Measurements from ENCODE around the gene SDK2. TPM values are rescaled to one million over a fixed set of nuclear protein-coding genes. Genes with fewer than 3 reads are reported as not detected.

SDK2 gene
- total RNA-seq, 2 donors from 2014 or later: 16.5 to 26.3 TPM

- no peak overlapping the region for H3K4me3 ChIP-seq
- no peak for DNase-seq (ENCODE audit: low spot score)
- no peak overlapping the region for H3K27ac ChIP-seq
- H3K36me3 ChIP-seq: no peaks in the 10 kb centered on the region
- H3K9me3 ChIP-seq: no peaks in the 10 kb centered on the region
- 91% methylated on average over 5 of the region's 5 CpGs for WGBS
- H3K4me1 ChIP-seq (replicated peaks): no peaks in the 10 kb centered on the region
- intact Hi-C loops (cut with DNase I): no loop called here
- no peaks in the 10 kb centered on the region for H3K27me3 ChIP-seq (replicated peaks; ENCODE audit: insufficient read depth)
- TF ChIP-seq POLR2A (IDR thresholded peaks at IDR 0.05): no peak
- TF ChIP-seq CTCF (IDR thresholded peaks at IDR 0.05): no peak
- TF ChIP-seq POLR2AphosphoS5 (IDR thresholded peaks at IDR 0.05): no peak
These were observed 132.5 kb downstream of the SDK2 start for GRCh38 chr17:73511719-73512115.

GRCh38 chr17:73510981-73511718 lies 133.1 kb downstream of the SDK2 start:
- no peak for TF ChIP-seq CTCF (IDR thresholded peaks at IDR 0.05)
- no peak for TF ChIP-seq POLR2AphosphoS5 (IDR thresholded peaks at IDR 0.05)
- no peak for TF ChIP-seq POLR2A (IDR thresholded peaks at IDR 0.05)
- no peaks in the 10 kb centered on the region for H3K4me1 ChIP-seq (replicated peaks)
- WGBS: 64% methylated on average over 22 of the region's 22 CpGs
- no peak overlapping the region for H3K4me3 ChIP-seq
- no peaks in the 10 kb centered on the region for H3K9me3 ChIP-seq
- H3K27me3 ChIP-seq (replicated peaks; ENCODE audit: insufficient read depth): no peaks in the 10 kb centered on the region
- no peak for DNase-seq (ENCODE audit: low spot score)
- intact Hi-C loops (cut with DNase I): no loop called here
- no peaks in the 10 kb centered on the region for H3K36me3 ChIP-seq
- no peak overlapping the region for H3K27ac ChIP-seq

- Histone ChIP-seq H3K4me1 (replicated peaks) (no peaks in the 10 kb centered on the region), H3K4me3 (no peak overlapping the region), H3K9me3 (no peaks in the 10 kb centered on the region), H3K36me3 (no peaks in the 10 kb centered on the region), H3K27me3 (replicated peaks; ENCODE audit: insufficient read depth) (no peaks in the 10 kb centered on the region), H3K27ac (no peak overlapping the region)
- 84% methylated on average over 17 of the region's 17 CpGs for WGBS
- DNase-seq (ENCODE audit: low spot score): no peak
- intact Hi-C loops (cut with DNase I): no loop called here
- no peak for TF ChIP-seq POLR2AphosphoS5 (IDR thresholded peaks at IDR 0.05)
- no peak for TF ChIP-seq CTCF (IDR thresholded peaks at IDR 0.05)
- TF ChIP-seq POLR2A (IDR thresholded peaks at IDR 0.05): no peak
These were observed 135.2 kb downstream of the SDK2 start for GRCh38 chr17:73508931-73509605.

- intact Hi-C loops (cut with DNase I): no loop called here
- H3K27me3 ChIP-seq (replicated peaks; ENCODE audit: insufficient read depth): no peaks in the 10 kb centered on the region
- TF ChIP-seq POLR2AphosphoS5 (IDR thresholded peaks at IDR 0.05) (no peak), POLR2A (IDR thresholded peaks at IDR 0.05) (no peak), CTCF (IDR thresholded peaks at IDR 0.05) (no peak)
- WGBS: 82% methylated on average over 19 of the region's 19 CpGs
- no peaks in the 10 kb centered on the region for H3K36me3 ChIP-seq
- no peak overlapping the region for H3K27ac ChIP-seq
- no peaks in the 10 kb centered on the region for H3K4me1 ChIP-seq (replicated peaks)
- DNase-seq (ENCODE audit: low spot score): no peak
- H3K4me3 ChIP-seq: no peak overlapping the region
- no peaks in the 10 kb centered on the region for H3K9me3 ChIP-seq
These were observed 136.0 kb downstream of the SDK2 start for GRCh38 chr17:73508057-73508930.

Measured in prostate gland (tissue), 2 donors.